Left lung (tissue), 10 donors: Measurements from ENCODE around the gene PRKCE. TPM values are rescaled to one million over a fixed set of nuclear protein-coding genes. Genes with fewer than 3 reads are reported as not detected.

Source experiments
- ATAC-seq: fragments of 200-7000 bp; cut with Tn5 transposase; one replicate; pipeline ENCODE4 v1.9.1; 2020; ENCODE audit warnings: moderate library complexity
- DNase-seq, 4 donors: peaks; one replicate each; pipeline ENCODE4 v3.0.0-alpha.2; 2013 to 2020
- H3K27ac ChIP-seq, 2 donors: fragments of 200-600 bp; sonication (generic) in 1 of 2; one replicate each; pipeline versions ENCODE4 v1.5.0 to v1.8.0; 2020 to 2021
- H3K27me3 ChIP-seq, 2 donors: fragments of 200-600 bp; sonication (generic) in 1 of 2; one replicate each; pipeline versions ENCODE4 v1.5.0 to v1.8.0; 2020 to 2021
- H3K36me3 ChIP-seq, 2 donors: fragments of 200-600 bp; sonication (generic) in 1 of 2; one replicate each; pipeline versions ENCODE4 v1.5.0 to v1.8.0; 2020 to 2021
- H3K4me1 ChIP-seq, 2 donors: fragments of 200-600 bp; one replicate each; pipeline ENCODE4 v1.8.0; 2021
- H3K4me3 ChIP-seq, 2 donors: fragments of 200-600 bp; sonication (generic) in 1 of 2; one replicate each; pipeline versions ENCODE4 v1.5.0 to v1.8.0; 2020 to 2021; ENCODE audit warnings: mild to moderate bottlenecking in 1 of 2
- H3K9me3 ChIP-seq, 2 donors: fragments of 200-600 bp; sonication (generic) in 1 of 2; one replicate each; pipeline versions ENCODE4 v1.5.0 to v1.8.0; 2020 to 2021
- CTCF ChIP-seq, 2 donors: fragments of 200-600 bp; sonication (generic) in 1 of 2; IDR thresholded peaks; one replicate each; pipeline versions ENCODE4 v1.5.0 to v1.8.0; 2021; ENCODE audit warnings: antibody characterized with exemption in 2 of 2
- intact Hi-C, 2 donors: fragments of 100-400 bp; cut with DNase I; formaldehyde crosslinking; loops; one replicate each; pipeline versions ENCODE4 v1.11.2 to v1.14.2; 2022
- polyA plus RNA-seq, 6 donors: library from polyadenylated mRNA; unstranded; fragments of 120-200 nt; gene quantifications; one replicate each; pipeline ENCODE4 v1.2.1, GENCODE V29; 2013; ENCODE audit not compliant: insufficient read length in 6 of 6
- total RNA-seq, 2 donors: library from RNA; stranded (reverse); fragmentation: NEBNext Ultra II Directional; extraction: Animal tissue kit (Norgen Biotek cat#: 25700); gene quantifications; one replicate each; pipeline ENCODE4 v1.2.1, GENCODE V29; 2021
- donor health status: DM: no; HTN: yes; CAD: no.
- donor health status: DM: no; HTN: no; CAD: no.

Gene PRKCE
- total and polyA plus RNA-seq, 8 donors: 12.0 to 56.9 (median 14.7) TPM

GRCh38 chr2:46193855-46194254 lies 542.4 kb downstream of the PRKCE start:
- no peak overlapping the region for H3K27ac ChIP-seq
- no peaks in the 10 kb centered on the region for H3K9me3 ChIP-seq
- no peak for ATAC-seq
- H3K27me3 ChIP-seq: no peaks in the 10 kb centered on the region
- no peak for DNase-seq
- no peak for TF ChIP-seq CTCF (IDR thresholded peaks at IDR 0.05)
- H3K4me1 ChIP-seq: peaks cover 0 to 10% of the 10 kb centered on the region in 2 donors
- no peak overlapping the region for H3K4me3 ChIP-seq
- H3K36me3 ChIP-seq: no peaks in the 10 kb centered on the region
- intact Hi-C loops: no loop called here

GRCh38 chr2:46194856-46195255 lies 543.4 kb downstream of the PRKCE start:
- no peak for TF ChIP-seq CTCF (IDR thresholded peaks at IDR 0.05)
- Histone ChIP-seq H3K27me3 (no peaks in the 10 kb centered on the region), H3K4me1 (peaks cover 0 to 10% of the 10 kb centered on the region in 2 donors), H3K4me3 (no peak overlapping the region), H3K36me3 (no peaks in the 10 kb centered on the region), H3K27ac (no peak overlapping the region), H3K9me3 (no peaks in the 10 kb centered on the region)
- intact Hi-C loops: no loop called here
- DNase-seq (no peak), ATAC-seq (no peak)

- DNase-seq: no peak
- no peak for TF ChIP-seq CTCF (IDR thresholded peaks at IDR 0.05)
- intact Hi-C loops: no loop called here
- no peak overlapping the region for H3K27ac ChIP-seq
- no peak overlapping the region for H3K4me3 ChIP-seq
- ATAC-seq: no peak
- no peaks in the 10 kb centered on the region for H3K9me3 ChIP-seq
- peaks cover 0 to 17% of the 10 kb centered on the region in 2 donors for H3K4me1 ChIP-seq
- no peaks in the 10 kb centered on the region for H3K36me3 ChIP-seq
- no peaks in the 10 kb centered on the region for H3K27me3 ChIP-seq
Measured at GRCh38 chr2:46195819-46196218, 544.3 kb downstream of the PRKCE start.

GRCh38 chr2:46196871-46197462 lies 545.5 kb downstream of the PRKCE start:
- DNase-seq: no peak
- intact Hi-C loops: no loop called here
- Histone ChIP-seq H3K9me3 (no peaks in the 10 kb centered on the region), H3K36me3 (no peaks in the 10 kb centered on the region), H3K27me3 (no peaks in the 10 kb centered on the region), H3K27ac (peak overlapping the region in 1 of 2 donors; percentile 34), H3K4me1 (peaks cover 0 to 19% of the 10 kb centered on the region in 2 donors), H3K4me3 (no peak overlapping the region)
- TF ChIP-seq CTCF (IDR thresholded peaks at IDR 0.05): no peak
- no peak for ATAC-seq

- Histone ChIP-seq H3K27ac (peak overlapping the region in 1 of 2 donors; percentile 34), H3K9me3 (no peaks in the 10 kb centered on the region), H3K4me1 (peaks cover 0 to 19% of the 10 kb centered on the region in 2 donors), H3K4me3 (no peak overlapping the region), H3K27me3 (no peaks in the 10 kb centered on the region), H3K36me3 (no peaks in the 10 kb centered on the region)
- DNase-seq (no peak), ATAC-seq (no peak)
- no peak for TF ChIP-seq CTCF (IDR thresholded peaks at IDR 0.05)
- intact Hi-C loops: no loop called here
Measured at GRCh38 chr2:46197672-46198071, 546.2 kb downstream of the PRKCE start.
